Stimulated activated CD8-positive, alpha-beta memory T cell treated with anti-CD3 and anti-CD28 coated beads, Interleukin-4, amount 100 ng/mL, for 48 hours (primary cell): ENCODE measurements around the gene NCK2.

Experiments used
- DNase-seq: peaks from one replicate; pipeline ENCODE4 v3.0.0-alpha.2; 2020

Gene NCK2

DNA sequence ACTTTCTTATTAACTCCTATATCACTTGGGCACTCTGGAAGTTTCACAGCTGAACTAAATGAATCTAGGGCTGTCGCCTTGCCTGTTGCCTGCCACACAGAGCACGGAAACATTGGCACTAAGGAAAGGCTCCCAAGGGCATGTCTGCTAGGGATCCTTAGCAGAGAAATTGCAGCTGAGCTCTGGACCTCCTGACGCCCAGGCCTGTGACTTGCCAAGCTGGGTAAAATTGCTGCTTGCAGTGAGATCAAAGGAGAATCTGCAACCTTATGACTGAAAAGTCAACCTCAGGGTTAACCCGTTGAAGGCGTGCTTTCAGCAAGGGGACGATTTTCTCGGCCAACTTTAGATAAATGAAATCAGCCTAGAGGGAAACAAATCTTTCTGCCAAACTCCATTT is 189.8 kb downstream of the NCK2 start:
- peak; percentile 57 for DNase-seq

DNA sequence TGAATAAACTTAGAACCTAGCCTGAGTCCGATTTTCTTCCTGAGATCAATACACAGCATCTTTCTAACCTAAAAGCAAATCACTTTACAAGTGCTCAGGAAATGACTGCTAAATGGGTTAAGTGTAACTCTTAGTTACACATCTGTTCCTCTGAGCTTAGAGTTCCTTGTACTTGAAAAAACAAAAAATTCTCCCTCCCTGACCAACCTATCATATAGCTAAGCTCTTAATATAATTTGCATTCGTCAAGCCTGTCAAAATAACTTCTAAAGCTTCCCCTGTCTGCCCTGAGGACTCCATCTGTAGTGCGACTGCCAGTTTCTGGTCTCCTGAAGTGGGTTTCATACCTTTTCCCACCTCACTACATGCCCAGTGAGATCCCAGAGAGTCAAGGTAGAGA is 190.4 kb downstream of the NCK2 start:
- no peak for DNase-seq

- DNase-seq, result no peak
These were observed 192.2 kb downstream of the NCK2 start for GRCh38 chr2:105936954-105937353.

- DNase-seq, result no peak
These were observed 192.9 kb downstream of the NCK2 start for GRCh38 chr2:105937498-105938097.
